ENCODE data around the gene ADGRG1. TPM values are rescaled to one million over a fixed set of nuclear protein-coding genes. Genes with fewer than 3 reads are reported as not detected.

The ADGRG1 gene
- total and polyA plus RNA-seq, 2 donors (not counting 1 experiment from before 2014, with no cell fraction given) = 1.6 to 1.8 TPM

DNA sequence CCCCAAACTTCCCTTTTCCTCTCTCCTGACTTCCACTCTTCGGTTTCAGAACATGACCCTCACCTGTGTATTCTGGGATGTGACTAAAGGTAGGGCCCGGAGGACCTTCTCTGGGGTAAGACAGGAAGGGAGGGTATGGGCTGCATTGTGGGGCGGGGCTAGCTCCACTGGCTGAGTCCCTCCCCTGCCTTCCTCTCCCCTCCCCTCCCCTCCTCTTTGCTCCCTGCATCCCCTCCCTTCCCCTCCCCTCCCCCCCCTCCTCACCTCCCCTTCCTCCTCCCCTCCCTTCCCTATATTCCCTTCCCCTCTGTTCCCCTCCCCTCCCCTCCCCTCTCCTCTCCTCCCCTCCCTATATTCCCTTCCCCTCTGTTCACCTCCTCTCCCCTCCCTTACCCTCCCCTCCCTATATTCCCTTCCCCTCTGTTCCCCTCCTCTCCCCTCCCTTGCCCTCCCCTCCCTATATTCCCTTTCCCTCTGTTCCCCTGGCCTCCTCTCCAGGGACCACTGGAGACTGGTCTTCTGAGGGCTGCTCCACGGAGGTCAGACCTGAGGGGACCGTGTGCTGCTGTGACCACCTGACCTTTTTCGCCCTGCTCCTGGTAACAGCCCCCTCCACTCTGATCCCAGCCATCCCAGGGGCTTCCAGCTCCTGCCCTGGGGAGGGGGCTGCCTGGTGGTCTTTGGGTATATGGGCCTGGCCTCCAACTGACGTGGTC is 51.5 kb downstream of the ADGRG1 start:
- Histone ChIP-seq H3K9me3 (ENCODE audit: control insufficient read depth, insufficient read depth, low read depth, low read length) (no peaks in the 10 kb centered on the region), H3K27me3 (ENCODE audit: control insufficient read depth, insufficient read depth, low read length) (peaks cover 4% of the 10 kb centered on the region), H3K36me3 (ENCODE audit: control insufficient read depth, insufficient read depth, low read length) (no peaks in the 10 kb centered on the region), H3K4me3 (replicated peaks in 1 of 4; ENCODE audit: control extremely low read depth in 1 of 4, insufficient read depth in 1 of 4, low read depth in 3 of 4, low read length in 4 of 4) (no peak overlapping the region), H2AFZ (ENCODE audit: low read length) (no peak overlapping the region), H3K4me1 (ENCODE audit: control insufficient read depth, extremely low read depth, insufficient read depth, low read length) (no peaks in the 10 kb centered on the region), H3K79me2 (ENCODE audit: control insufficient read depth, insufficient read depth, low read length) (no peaks in the 10 kb centered on the region), H4K20me1 (ENCODE audit: control insufficient read depth, extremely low read depth, insufficient read depth, low read length) (no peaks in the 10 kb centered on the region), H3K9ac (ENCODE audit: insufficient read depth, low read length) (no peak overlapping the region), H3K27ac (ENCODE audit: insufficient read depth, low read length) (no peak overlapping the region), H3K4me2 (ENCODE audit: extremely low read depth, insufficient read depth, low read length) (no peak overlapping the region)
- no peak for DNase-seq (ENCODE audit: low read depth in 2 of 2)
- no peak for TF ChIP-seq EZH2 (IDR thresholded peaks at IDR 0.05; ENCODE audit: low read length, missing control alignments)
- TF ChIP-seq CTCF (conservative IDR thresholded peaks at IDR 0.05 in 1 of 2, IDR thresholded peaks at IDR 0.05 in 1 of 2; ENCODE audit: low read depth in 1 of 2, low read length in 2 of 2) = no peak

GRCh38 chr16:57680842-57681375 is 52.5 kb downstream of the ADGRG1 start:
- H3K9ac ChIP-seq (ENCODE audit: insufficient read depth, low read length) = no peak overlapping the region
- H3K4me3 ChIP-seq (replicated peaks in 1 of 4; ENCODE audit: control extremely low read depth in 1 of 4, insufficient read depth in 1 of 4, low read depth in 3 of 4, low read length in 4 of 4) = no peak overlapping the region
- H2AFZ ChIP-seq (ENCODE audit: low read length) = no peak overlapping the region
- no peak for DNase-seq (ENCODE audit: low read depth in 2 of 2)
- no peaks in the 10 kb centered on the region for H3K79me2 ChIP-seq (ENCODE audit: control insufficient read depth, insufficient read depth, low read length)
- H3K9me3 ChIP-seq (ENCODE audit: control insufficient read depth, insufficient read depth, low read depth, low read length) = no peaks in the 10 kb centered on the region
- TF ChIP-seq CTCF (conservative IDR thresholded peaks at IDR 0.05 in 1 of 2, IDR thresholded peaks at IDR 0.05 in 1 of 2; ENCODE audit: low read depth in 1 of 2, low read length in 2 of 2) (no peak), EZH2 (IDR thresholded peaks at IDR 0.05; ENCODE audit: low read length, missing control alignments) (no peak)
- H4K20me1 ChIP-seq (ENCODE audit: control insufficient read depth, extremely low read depth, insufficient read depth, low read length) = no peaks in the 10 kb centered on the region
- no peaks in the 10 kb centered on the region for H3K36me3 ChIP-seq (ENCODE audit: control insufficient read depth, insufficient read depth, low read length)
- no peak overlapping the region for H3K27ac ChIP-seq (ENCODE audit: insufficient read depth, low read length)
- H3K27me3 ChIP-seq (ENCODE audit: control insufficient read depth, insufficient read depth, low read length) = peaks cover 4% of the 10 kb centered on the region
- H3K4me2 ChIP-seq (ENCODE audit: extremely low read depth, insufficient read depth, low read length) = no peak overlapping the region
- H3K4me1 ChIP-seq (ENCODE audit: control insufficient read depth, extremely low read depth, insufficient read depth, low read length) = no peaks in the 10 kb centered on the region

DNA sequence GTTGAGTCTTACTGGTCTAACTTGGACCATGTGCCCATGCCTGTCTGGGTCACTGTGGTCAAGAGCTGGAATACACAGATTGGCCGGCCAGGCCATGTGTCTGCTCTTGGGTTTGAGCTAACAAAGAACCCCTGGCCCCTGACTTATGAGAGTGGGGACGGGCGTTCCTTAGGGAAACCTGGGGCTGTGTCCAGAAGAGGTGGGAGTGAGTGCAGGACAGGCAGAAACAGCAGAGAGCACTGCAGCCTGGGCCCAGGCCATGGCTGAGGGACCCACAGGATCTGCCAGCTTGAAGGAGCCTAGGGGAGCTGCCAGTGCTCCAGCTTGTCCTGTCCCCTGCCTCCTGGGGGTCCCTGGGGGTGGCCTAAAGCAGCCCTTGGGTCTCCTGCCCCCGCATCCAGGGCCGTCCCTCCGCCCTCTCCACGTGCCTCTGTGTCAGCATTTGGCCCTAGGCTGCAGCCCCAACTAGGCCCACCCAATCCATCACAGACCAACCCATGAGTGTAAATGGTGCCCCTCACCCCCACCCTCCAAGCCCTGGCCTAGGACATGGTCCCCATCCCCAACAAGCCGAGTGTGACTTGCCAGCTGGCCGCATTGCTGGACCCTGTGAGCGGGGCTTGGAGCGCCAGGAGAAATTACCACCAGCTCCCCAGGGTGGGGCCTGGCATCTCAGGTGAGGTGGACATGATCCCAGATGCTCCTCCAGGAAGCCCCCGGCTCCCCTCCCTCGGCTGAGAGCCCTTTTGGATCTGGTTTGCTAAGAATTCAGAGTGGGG is 53.7 kb downstream of the ADGRG1 start:
- H3K27ac ChIP-seq (ENCODE audit: insufficient read depth, low read length) = no peak overlapping the region
- no peak overlapping the region for H3K4me3 ChIP-seq (replicated peaks in 1 of 4; ENCODE audit: control extremely low read depth in 1 of 4, insufficient read depth in 1 of 4, low read depth in 3 of 4, low read length in 4 of 4)
- no peak for DNase-seq (ENCODE audit: low read depth in 2 of 2)
- H3K79me2 ChIP-seq (ENCODE audit: control insufficient read depth, insufficient read depth, low read length) = no peaks in the 10 kb centered on the region
- H2AFZ ChIP-seq (ENCODE audit: low read length) = no peak overlapping the region
- peaks cover 8% of the 10 kb centered on the region for H3K27me3 ChIP-seq (ENCODE audit: control insufficient read depth, insufficient read depth, low read length)
- no peaks in the 10 kb centered on the region for H3K4me1 ChIP-seq (ENCODE audit: control insufficient read depth, extremely low read depth, insufficient read depth, low read length)
- H3K4me2 ChIP-seq (ENCODE audit: extremely low read depth, insufficient read depth, low read length) = no peak overlapping the region
- H4K20me1 ChIP-seq (ENCODE audit: control insufficient read depth, extremely low read depth, insufficient read depth, low read length) = no peaks in the 10 kb centered on the region
- no peaks in the 10 kb centered on the region for H3K9me3 ChIP-seq (ENCODE audit: control insufficient read depth, insufficient read depth, low read depth, low read length)
- H3K36me3 ChIP-seq (ENCODE audit: control insufficient read depth, insufficient read depth, low read length) = no peaks in the 10 kb centered on the region
- TF ChIP-seq EZH2 (IDR thresholded peaks at IDR 0.05; ENCODE audit: low read length, missing control alignments) (no peak), CTCF (conservative IDR thresholded peaks at IDR 0.05 in 1 of 2, IDR thresholded peaks at IDR 0.05 in 1 of 2; ENCODE audit: low read depth in 1 of 2, low read length in 2 of 2) (no peak)
- no peak overlapping the region for H3K9ac ChIP-seq (ENCODE audit: insufficient read depth, low read length)
